ENCODE measurements around the gene SDR42E2. TPM values are rescaled to one million over a fixed set of nuclear protein-coding genes. Genes with fewer than 3 reads are reported as not detected.

The SDR42E2 gene
- total RNA-seq, 1 donor from 2014 or later: not detected

GRCh38 chr16:22207715-22208360 lies 45.5 kb downstream of the SDR42E2 start:
- Mint-ChIP-seq H3K27ac (no peak overlapping the region), H3K36me3 (ENCODE audit: insufficient read depth) (peaks cover 3% of the 10 kb centered on the region), H3K27me3 (peaks cover 4% of the 10 kb centered on the region), H3K4me1 (ENCODE audit: low read depth) (peaks cover 8% of the 10 kb centered on the region), H3K9me3 (ENCODE audit: low read depth) (no peaks in the 10 kb centered on the region), H3K4me3 (ENCODE audit: low read depth) (peak overlapping the region; percentile 82)
- no peak for DNase-seq (ENCODE audit: low spot score, unreplicated experiment)
- TF ChIP-seq, protein P1, sequence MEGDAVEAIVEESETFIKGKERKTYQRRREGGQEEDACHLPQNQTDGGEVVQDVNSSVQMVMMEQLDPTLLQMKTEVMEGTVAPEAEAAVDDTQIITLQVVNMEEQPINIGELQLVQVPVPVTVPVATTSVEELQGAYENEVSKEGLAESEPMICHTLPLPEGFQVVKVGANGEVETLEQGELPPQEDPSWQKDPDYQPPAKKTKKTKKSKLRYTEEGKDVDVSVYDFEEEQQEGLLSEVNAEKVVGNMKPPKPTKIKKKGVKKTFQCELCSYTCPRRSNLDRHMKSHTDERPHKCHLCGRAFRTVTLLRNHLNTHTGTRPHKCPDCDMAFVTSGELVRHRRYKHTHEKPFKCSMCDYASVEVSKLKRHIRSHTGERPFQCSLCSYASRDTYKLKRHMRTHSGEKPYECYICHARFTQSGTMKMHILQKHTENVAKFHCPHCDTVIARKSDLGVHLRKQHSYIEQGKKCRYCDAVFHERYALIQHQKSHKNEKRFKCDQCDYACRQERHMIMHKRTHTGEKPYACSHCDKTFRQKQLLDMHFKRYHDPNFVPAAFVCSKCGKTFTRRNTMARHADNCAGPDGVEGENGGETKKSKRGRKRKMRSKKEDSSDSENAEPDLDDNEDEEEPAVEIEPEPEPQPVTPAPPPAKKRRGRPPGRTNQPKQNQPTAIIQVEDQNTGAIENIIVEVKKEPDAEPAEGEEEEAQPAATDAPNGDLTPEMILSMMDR (IDR thresholded peaks at IDR 0.05; ENCODE audit: unreplicated experiment): no peak

GRCh38 chr16:22210285-22210684 lies 48.0 kb downstream of the SDR42E2 start:
- peaks cover 8% of the 10 kb centered on the region for H3K4me1 Mint-ChIP-seq (ENCODE audit: low read depth)
- peaks cover 4% of the 10 kb centered on the region for H3K9me3 Mint-ChIP-seq (ENCODE audit: low read depth)
- DNase-seq (ENCODE audit: low spot score, unreplicated experiment): no peak
- no peak overlapping the region for H3K27ac Mint-ChIP-seq
- peaks cover 3% of the 10 kb centered on the region for H3K36me3 Mint-ChIP-seq (ENCODE audit: insufficient read depth)
- peaks cover 4% of the 10 kb centered on the region for H3K27me3 Mint-ChIP-seq
- no peak overlapping the region for H3K4me3 Mint-ChIP-seq (ENCODE audit: low read depth)
- TF ChIP-seq, protein P1 (IDR thresholded peaks at IDR 0.05; ENCODE audit: unreplicated experiment): no peak

- TF ChIP-seq, protein P1 (IDR thresholded peaks at IDR 0.05; ENCODE audit: unreplicated experiment): no peak
- H3K36me3 Mint-ChIP-seq (ENCODE audit: insufficient read depth): peaks cover 3% of the 10 kb centered on the region
- peaks cover 6% of the 10 kb centered on the region for H3K4me1 Mint-ChIP-seq (ENCODE audit: low read depth)
- DNase-seq (ENCODE audit: low spot score, unreplicated experiment): no peak
- H3K27ac Mint-ChIP-seq: no peak overlapping the region
- peaks cover 4% of the 10 kb centered on the region for H3K9me3 Mint-ChIP-seq (ENCODE audit: low read depth)
- peaks cover 4% of the 10 kb centered on the region for H3K27me3 Mint-ChIP-seq
- no peak overlapping the region for H3K4me3 Mint-ChIP-seq (ENCODE audit: low read depth)
These were observed 48.5 kb downstream of the SDR42E2 start for GRCh38 chr16:22210854-22211253.

DNA sequence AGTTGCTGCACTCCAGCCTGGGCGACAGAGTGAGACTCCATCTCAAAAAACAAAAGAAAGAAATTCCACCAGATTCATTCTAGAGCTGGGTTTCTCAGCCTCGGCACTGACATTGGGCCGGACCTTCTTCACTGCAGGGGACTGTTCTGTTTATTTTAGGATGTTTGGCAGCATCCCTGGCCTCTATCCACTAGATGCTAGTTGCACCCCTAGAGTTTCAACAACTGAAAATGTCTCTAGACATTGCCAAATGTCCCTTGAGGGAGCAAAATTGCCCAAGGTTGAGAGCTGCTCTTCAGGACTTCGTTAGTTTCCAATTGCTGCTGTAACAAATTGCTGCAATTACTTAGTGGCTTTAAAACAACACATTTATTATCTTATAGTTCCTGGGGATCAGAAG lies 50.9 kb downstream of the SDR42E2 start:
- peaks cover 3% of the 10 kb centered on the region for H3K36me3 Mint-ChIP-seq (ENCODE audit: insufficient read depth)
- no peak overlapping the region for H3K4me3 Mint-ChIP-seq (ENCODE audit: low read depth)
- DNase-seq (ENCODE audit: low spot score, unreplicated experiment): no peak
- H3K9me3 Mint-ChIP-seq (ENCODE audit: low read depth): peaks cover 4% of the 10 kb centered on the region
- no peaks in the 10 kb centered on the region for H3K27me3 Mint-ChIP-seq
- H3K27ac Mint-ChIP-seq: no peak overlapping the region
- no peaks in the 10 kb centered on the region for H3K4me1 Mint-ChIP-seq (ENCODE audit: low read depth)
- TF ChIP-seq, protein P1 (IDR thresholded peaks at IDR 0.05; ENCODE audit: unreplicated experiment): no peak

GRCh38 chr16:22213801-22214200 lies 51.5 kb downstream of the SDR42E2 start:
- DNase-seq (ENCODE audit: low spot score, unreplicated experiment): no peak
- peaks cover 3% of the 10 kb centered on the region for H3K36me3 Mint-ChIP-seq (ENCODE audit: insufficient read depth)
- no peaks in the 10 kb centered on the region for H3K4me1 Mint-ChIP-seq (ENCODE audit: low read depth)
- TF ChIP-seq, protein P1 (IDR thresholded peaks at IDR 0.05; ENCODE audit: unreplicated experiment): no peak
- peaks cover 4% of the 10 kb centered on the region for H3K9me3 Mint-ChIP-seq (ENCODE audit: low read depth)
- H3K27ac Mint-ChIP-seq: no peak overlapping the region
- no peak overlapping the region for H3K4me3 Mint-ChIP-seq (ENCODE audit: low read depth)
- no peaks in the 10 kb centered on the region for H3K27me3 Mint-ChIP-seq

Data from progenitor cell of endocrine pancreas (in vitro differentiated cells).